ENCODE results near the gene KLF6. TPM values are rescaled to one million over a fixed set of nuclear protein-coding genes. Genes with fewer than 3 reads are reported as not detected.

The KLF6 gene
- total and polyA plus RNA-seq, 2 donors (not counting 3 experiments of a cell fraction or from before 2014, with no cell fraction given) = 183 to 307 TPM

- Histone ChIP-seq H3K9me1 (replicated peaks; ENCODE audit: control insufficient read depth, extremely low read depth, insufficient read depth, low read length) (no peaks in the 10 kb centered on the region), H3K36me3 (ENCODE audit: control insufficient read depth in 2 of 2, extremely low read depth in 1 of 2, insufficient read depth in 2 of 2, low read length in 2 of 2) (no peaks in the 10 kb centered on the region), H3K4me1 (ENCODE audit: control insufficient read depth, extremely low read depth, insufficient read depth, low read length) (peaks cover 13% of the 10 kb centered on the region), H3K4me2 (ENCODE audit: insufficient read depth, low read length) (no peak overlapping the region), H3K27me3 (ENCODE audit: control insufficient read depth in 2 of 2, insufficient read depth in 2 of 2, low read length in 2 of 2) (no peaks in the 10 kb centered on the region), H3K9ac (replicated peaks; ENCODE audit: extremely low read depth, insufficient read depth, low read length) (no peak overlapping the region), H3K9me3 (replicated peaks; ENCODE audit: control insufficient read depth, insufficient read depth, low read length) (no peaks in the 10 kb centered on the region), H4K20me1 (replicated peaks; ENCODE audit: control insufficient read depth, extremely low read depth, insufficient read depth, low read length) (no peaks in the 10 kb centered on the region), H2AFZ (ENCODE audit: low read depth, low read length) (no peak overlapping the region), H3K4me3 (replicated peaks in 1 of 3; ENCODE audit: insufficient read depth in 1 of 3, low read depth in 1 of 3, low read length in 3 of 3) (no peak overlapping the region), H3K27ac (ENCODE audit: insufficient read depth, low read depth, low read length) (no peak overlapping the region), H3K79me2 (ENCODE audit: control insufficient read depth, insufficient read depth, low read length) (no peaks in the 10 kb centered on the region)
- dilution Hi-C loops (cut with MboI; ENCODE audit: extremely low pct_ligation_motif_present, low sequenced_read_pairs) = no loop called here
- FAIRE-seq (no peak), DNase-seq (ENCODE audit: low read depth, low spot score) (no peak)
- CTCF ChIA-PET = no interaction called here
- intact Hi-C loops (cut with micrococcal nuclease) = no loop called here
- POLR2A ChIA-PET = no interaction called here
- no TSS peak for BruUV-seq (replicated peaks)
- TF ChIP-seq JUN (IDR thresholded peaks at IDR 0.05; ENCODE audit: borderline replicate concordance, insufficient read depth, insufficient read length, low read depth) (no peak), CTCF (IDR thresholded peaks at IDR 0.05; ENCODE audit: extremely low read depth in 1 of 2, insufficient read depth in 1 of 2, low read depth in 1 of 2, low read length in 2 of 2) (no peak), FOS (IDR thresholded peaks at IDR 0.05; ENCODE audit: borderline replicate concordance, insufficient read depth, low read length) (no peak), MYC (IDR thresholded peaks at IDR 0.05; ENCODE audit: low read depth, low read length) (no peak), MAX (IDR thresholded peaks at IDR 0.05; ENCODE audit: insufficient read depth, insufficient read length) (no peak), POLR2AphosphoS5 (IDR thresholded peaks at IDR 0.05; ENCODE audit: insufficient read depth, low read depth, low read length) (no peak), EZH2 (IDR thresholded peaks at IDR 0.05; ENCODE audit: borderline replicate concordance, low read depth, low read length, severe bottlenecking) (no peak), GATA2 (IDR thresholded peaks at IDR 0.05; ENCODE audit: insufficient read depth, insufficient read length, low read depth, low read length) (no peak), POLR2A (IDR thresholded peaks at IDR 0.05; ENCODE audit: low read depth, low read length) (no peak)
Observed at GRCh38 chr10:3738855-3739350, 46.1 kb downstream of the KLF6 start.

Data from endothelial cell of umbilical vein (primary cell).